HG03025 (cell line): ENCODE results near the gene TMEM40.
"Not testable (repeated sequence)": the region's sequence is repeated elsewhere in the genome, so short reads cannot be mapped to it uniquely, and the experiment has no call there.

Source experiments
- ATAC-seq: cut with Tn5 transposase; IDR thresholded peaks from one replicate; pipeline ENCODE4 v1.9.1; 2021; ENCODE audit warnings: mild to moderate bottlenecking, moderate library complexity; ENCODE audit not compliant: unreplicated experiment, low FRiP score

The TMEM40 gene

DNA sequence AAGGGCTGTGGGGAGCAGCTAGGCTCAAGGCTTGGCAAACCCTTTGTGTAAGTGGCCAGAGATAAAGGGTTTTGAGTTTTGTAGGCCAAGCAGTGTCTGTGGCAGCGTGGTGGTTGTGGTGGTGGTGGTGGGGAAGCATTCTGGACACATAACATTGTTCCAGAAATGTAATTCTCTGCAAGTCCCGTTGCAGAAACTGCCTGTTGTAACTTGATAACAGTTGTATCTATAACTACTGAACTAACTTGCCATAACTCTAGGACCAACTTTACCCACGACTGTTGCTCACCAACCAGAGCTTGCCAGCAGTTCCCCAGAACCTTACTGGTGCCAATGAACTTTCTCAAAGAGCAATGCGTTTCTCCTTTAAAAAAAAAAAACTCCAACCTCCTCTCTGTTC lies 18.1 kb upstream of the TMEM40 start:
- no peak for ATAC-seq

DNA sequence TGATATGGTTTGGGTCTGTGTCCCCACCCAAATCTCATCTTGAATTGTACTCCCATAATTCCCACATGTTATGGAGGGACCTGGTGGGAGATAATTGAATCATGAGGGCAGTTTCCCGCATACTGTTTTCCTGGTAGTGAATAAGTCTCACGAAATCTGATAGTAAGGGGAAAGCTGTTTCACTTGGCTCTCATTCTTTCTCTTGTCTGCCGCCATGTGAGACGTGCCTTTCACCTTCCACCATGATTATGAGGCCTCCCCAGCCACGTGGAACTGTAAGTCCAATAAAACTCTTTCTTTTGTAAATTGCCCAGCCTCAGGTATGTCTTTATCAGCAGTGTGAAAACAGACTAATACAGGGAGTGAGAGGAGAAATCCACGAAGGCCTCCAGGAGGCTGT lies 16.9 kb upstream of the TMEM40 start:
- not testable (repeated sequence) for ATAC-seq

DNA sequence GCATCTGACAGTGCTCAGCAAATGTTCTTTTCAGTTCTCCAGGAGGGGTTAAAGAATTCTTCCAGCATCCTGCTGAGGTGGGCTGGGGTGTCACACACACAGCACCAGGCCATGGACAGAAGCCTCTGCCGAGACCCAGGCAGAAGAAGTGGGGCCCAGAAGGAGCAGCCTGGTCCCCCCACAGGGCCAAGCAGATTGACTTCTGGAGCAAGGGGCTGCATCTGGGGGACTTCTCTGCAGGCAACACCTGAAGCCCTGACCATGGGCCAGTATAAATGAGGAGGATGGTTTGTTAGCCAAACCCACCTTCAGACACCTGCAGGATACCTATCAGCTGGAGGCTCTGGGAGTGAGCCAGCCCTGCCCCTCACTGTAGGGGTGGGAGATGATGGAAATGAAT lies 16.2 kb upstream of the TMEM40 start:
- ATAC-seq: no peak

GRCh38 chr3:12774619-12775018 lies 15.6 kb upstream of the TMEM40 start:
- no peak for ATAC-seq

DNA sequence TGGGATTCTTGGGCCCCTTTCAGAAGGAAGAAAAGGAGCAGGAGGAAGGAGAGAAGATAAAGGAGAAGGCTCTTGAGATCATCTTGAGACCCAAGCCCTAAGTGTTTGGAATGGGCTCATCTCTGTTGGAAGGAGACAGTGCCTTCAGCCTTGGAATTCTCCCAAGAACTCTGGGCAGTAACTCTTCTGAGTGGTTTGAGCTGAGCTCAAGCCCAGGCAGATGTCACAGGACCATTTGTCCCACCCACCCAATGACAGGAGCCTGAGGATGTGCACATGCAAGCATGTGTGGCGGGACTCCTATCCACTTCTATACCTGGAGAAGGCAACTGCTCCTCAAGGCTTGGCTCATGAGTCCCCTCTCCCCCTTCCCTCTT lies 14.6 kb upstream of the TMEM40 start:
- no peak for ATAC-seq

DNA sequence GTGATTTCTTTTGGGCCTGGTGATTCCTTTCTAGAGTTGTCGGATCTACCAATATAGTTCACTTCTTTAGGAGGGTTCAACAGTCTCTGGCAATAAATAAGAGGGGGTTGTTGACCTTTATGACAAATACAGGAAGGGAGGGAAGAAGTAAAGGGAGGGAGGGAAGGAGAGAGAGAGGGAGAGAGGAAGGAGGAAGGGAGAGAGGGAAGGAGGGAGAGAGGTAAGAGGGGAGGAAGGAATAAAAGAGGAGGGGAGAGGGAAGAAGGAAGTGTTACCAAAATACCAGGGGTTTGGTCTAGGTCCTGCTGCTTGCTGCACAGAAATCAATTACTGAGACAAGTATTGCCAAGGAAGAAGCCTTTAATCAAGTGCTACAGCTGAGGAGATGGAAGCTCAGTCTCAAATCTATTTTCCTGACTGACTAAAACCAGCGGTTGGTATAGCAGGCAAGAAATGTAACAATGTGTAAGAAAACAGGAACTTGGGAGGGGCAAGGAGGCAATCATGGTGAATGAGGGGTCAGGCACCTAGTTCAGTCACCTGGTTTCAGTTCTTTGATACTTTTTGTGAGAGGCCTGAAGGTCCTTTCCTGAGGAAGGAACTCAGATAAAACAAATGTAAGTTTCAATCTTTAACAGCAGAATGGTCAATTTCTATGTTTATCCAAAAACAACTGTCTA lies 14.1 kb upstream of the TMEM40 start:
- no peak for ATAC-seq

GRCh38 chr3:12772462-12772861 lies 13.4 kb upstream of the TMEM40 start:
- ATAC-seq: no peak

DNA sequence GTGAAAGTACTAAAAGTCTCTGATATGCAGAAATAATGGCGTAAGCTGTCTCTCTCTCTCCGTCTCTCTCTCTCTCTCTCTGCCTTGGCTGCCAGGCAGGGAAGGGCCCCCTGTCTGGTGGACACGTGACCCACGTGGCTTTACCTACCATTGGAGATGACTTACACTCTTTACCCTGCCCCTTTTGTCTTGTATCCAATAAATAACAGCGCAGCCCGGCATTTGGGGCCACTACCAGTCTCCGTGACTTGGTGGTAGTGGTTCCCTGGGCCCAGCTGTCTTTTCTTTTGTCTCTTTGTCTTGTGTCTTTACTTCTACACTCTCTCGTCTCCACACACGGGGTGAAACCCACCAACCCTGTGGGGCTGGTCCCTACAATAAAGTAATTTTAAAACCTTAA lies 12.2 kb upstream of the TMEM40 start:
- ATAC-seq: no peak

- ATAC-seq: no peak
Observed at GRCh38 chr3:12769761-12770160, 10.7 kb upstream of the TMEM40 start.

GRCh38 chr3:12768579-12769527 lies 9.8 kb upstream of the TMEM40 start:
- ATAC-seq: no peak

DNA sequence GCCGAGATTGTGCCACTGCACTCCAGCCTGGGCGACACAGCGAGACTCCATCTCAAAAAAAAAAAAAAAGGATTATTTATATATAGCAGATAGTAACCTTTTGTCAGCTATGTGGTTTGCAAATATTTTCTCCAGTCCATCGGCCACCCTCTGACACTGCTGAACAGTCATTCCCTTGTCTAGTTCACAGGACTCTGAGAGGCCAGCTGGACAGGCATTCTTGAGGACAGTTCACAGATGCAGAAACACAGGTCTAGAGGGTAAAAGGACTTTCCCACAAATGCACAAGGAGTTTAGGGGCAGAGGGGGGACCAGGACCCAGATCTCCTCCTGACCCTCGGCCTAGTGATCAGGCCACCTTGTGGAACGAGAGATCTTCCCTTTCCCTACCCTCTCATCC lies 7.5 kb upstream of the TMEM40 start:
- no peak for ATAC-seq

DNA sequence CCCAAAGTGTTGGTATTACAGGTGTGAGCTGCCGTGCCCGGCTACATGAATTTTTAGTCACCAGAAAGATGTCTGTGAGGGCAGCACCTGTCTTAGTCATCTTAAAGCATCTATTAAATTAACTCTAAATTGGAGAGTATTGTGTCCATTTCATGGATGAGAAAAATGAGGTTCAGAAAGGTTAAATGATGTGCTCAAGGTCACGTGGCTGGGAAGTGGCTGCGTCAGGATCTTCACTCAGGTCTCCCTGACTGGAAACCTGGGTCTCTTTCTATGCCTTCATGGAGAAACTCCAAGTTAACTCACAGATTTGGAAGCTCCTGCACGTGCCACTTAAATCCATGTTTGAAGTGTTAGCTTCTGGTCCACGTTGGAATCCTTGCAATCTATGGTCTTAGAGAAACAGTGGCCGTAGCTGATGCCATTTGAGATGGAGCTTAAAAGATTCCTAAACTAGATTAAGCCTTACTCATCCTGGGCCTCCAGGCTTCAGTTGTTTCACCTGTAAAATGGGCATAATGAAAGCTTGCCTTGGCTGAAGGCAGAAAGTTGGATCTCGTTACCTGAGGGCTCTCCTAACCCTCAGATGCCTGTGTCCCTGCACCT lies 5.2 kb upstream of the TMEM40 start:
- ATAC-seq: no peak

GRCh38 chr3:12759693-12760565 lies 870 bp upstream of the TMEM40 start:
- ATAC-seq: no peak

GRCh38 chr3:12758025-12758781 lies 856 bp downstream of the TMEM40 start:
- no peak for ATAC-seq

GRCh38 chr3:12756635-12757034 lies 2.4 kb downstream of the TMEM40 start:
- no peak for ATAC-seq

DNA sequence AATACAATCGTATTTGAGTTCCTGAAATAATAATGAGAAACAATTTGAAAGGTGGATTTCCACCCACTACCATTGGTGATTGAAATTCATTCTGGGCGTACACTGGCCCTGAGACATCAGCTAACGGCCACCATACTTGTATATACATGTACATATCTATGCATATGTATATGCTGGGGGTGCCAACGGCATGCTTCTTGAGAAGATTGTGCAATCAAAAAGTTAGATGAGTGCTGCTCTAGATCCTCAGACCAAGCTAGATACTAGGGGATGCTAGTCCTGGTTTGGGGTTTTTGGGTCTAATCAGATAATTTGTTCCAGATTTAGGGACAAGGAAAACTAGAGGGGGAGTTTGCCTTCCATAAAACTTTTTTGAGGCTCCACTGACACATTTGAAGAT lies 2.9 kb downstream of the TMEM40 start:
- no peak for ATAC-seq

DNA sequence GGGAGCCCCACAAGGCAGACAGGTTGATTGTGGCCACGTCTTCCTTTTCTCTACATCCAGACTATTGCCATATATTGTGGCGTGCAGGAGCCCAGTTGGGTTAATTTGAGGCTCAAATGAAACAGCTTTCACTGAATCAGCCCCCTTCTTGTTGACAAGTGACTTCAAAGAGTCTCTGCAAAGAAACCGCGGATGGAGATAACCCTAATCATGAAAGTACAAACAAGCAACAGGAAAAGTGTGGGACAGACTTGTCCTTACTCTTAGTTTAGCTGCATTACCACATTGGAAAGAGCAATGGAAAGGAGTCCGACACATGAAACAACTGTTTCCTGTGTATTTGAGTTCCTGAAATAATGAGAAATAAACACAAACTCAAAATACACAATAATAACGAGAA lies 3.3 kb downstream of the TMEM40 start:
- ATAC-seq: no peak

DNA sequence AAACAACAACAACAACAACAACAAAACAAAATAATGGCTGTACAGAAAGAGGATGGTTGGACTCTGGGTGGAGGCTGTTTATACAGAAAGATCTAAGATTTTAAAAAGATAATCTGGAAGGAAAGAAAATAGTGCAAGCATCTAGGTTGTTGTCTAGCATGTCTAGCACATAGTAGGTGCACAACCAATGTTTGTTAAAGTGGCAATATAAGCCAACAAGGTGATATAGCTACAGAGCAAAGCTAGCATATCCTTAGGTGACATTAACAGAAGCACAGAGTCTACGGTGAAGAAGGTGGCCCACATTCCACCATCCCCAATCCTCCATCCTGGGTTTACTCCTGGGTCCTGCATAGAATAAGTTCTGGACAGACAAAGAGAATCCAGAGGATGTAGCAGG lies 4.7 kb downstream of the TMEM40 start:
- ATAC-seq: no peak

GRCh38 chr3:12753275-12754028 lies 5.6 kb downstream of the TMEM40 start:
- no peak for ATAC-seq
